Panc1 (cell line): ENCODE results near the gene VPS52.

ENCODE experiments used
- CTCF ChIP-seq: fragments of 450-650 bp; IDR thresholded peaks from 2 replicates; pipeline ENCODE4 v1.5.1; 2017; ENCODE audit warnings: mild to moderate bottlenecking
- REST ChIP-seq, 2 experiments: IDR thresholded peaks; 2 replicates each; pipeline ENCODE4 v1.6.1; 2011 to 2012; ENCODE audit warnings: low read depth in 2 of 2, control low read depth in 1 of 2, low read length in 1 of 2, mild to moderate bottlenecking in 1 of 2, moderate library complexity in 1 of 2; ENCODE audit not compliant: insufficient read depth in 1 of 2
- SIN3A ChIP-seq: IDR thresholded peaks from 2 replicates; pipeline ENCODE4 v1.6.1; 2012; ENCODE audit warnings: low read depth, mild to moderate bottlenecking, low read length, moderate library complexity, borderline replicate concordance; ENCODE audit not compliant: insufficient read depth

GRCh38 chr6:33203443-33204164 is 68.1 kb downstream of the VPS52 start:
- TF ChIP-seq CTCF (no peak), REST (IDR thresholded peaks at IDR 0.05; ENCODE audit: insufficient read depth in 1 of 2, low read depth in 2 of 2, low read length in 1 of 2) (no peak), SIN3A (no peak)
